COR-L47 (cell line): ENCODE results near the gene GATAD2A.
"Not testable (repeated sequence)": the region's sequence is repeated elsewhere in the genome, so short reads cannot be mapped to it uniquely, and the experiment has no call there.

Experiments
- DNase-seq: peaks from one replicate; lab custom pipeline; 2025; lab: John Stamatoyannopoulos, UW

Gene GATAD2A

GRCh38 chr19:19404879-19405860 is at the start of gene GATAD2A:
TSS of gene GATAD2A (plus strand) at chr19:19405675. CDS start at chr19:19465346, 59,671 bp downstream.
- peak; percentile 73 for DNase-seq

GRCh38 chr19:19356500-19356899 is 49.0 kb upstream of the GATAD2A start:
- no peak for DNase-seq

GRCh38 chr19:19356901-19357566 is 48.4 kb upstream of the GATAD2A start:
- no peak for DNase-seq

- peak; percentile 66 for DNase-seq
These were observed 44.3 kb upstream of the GATAD2A start for GRCh38 chr19:19361075-19361594.

- no peak for DNase-seq
These were observed 43.4 kb upstream of the GATAD2A start for GRCh38 chr19:19362075-19362474.

- DNase-seq: peak; percentile 72
These were observed 38.8 kb upstream of the GATAD2A start for GRCh38 chr19:19366434-19367396.

GRCh38 chr19:19368087-19368486 is 37.4 kb upstream of the GATAD2A start:
- no peak for DNase-seq

- DNase-seq: no peak
These were observed 34.4 kb upstream of the GATAD2A start for GRCh38 chr19:19371059-19371458.

GRCh38 chr19:19372656-19373416 is 32.6 kb upstream of the GATAD2A start:
- DNase-seq: no peak

- DNase-seq: no peak
These were observed 25.9 kb upstream of the GATAD2A start for GRCh38 chr19:19379527-19379926.

GRCh38 chr19:19380316-19380715 is 25.2 kb upstream of the GATAD2A start:
- not testable (repeated sequence) for DNase-seq

- DNase-seq: no peak
These were observed 24.2 kb upstream of the GATAD2A start for GRCh38 chr19:19381007-19381926.

GRCh38 chr19:19382118-19382517 is 23.4 kb upstream of the GATAD2A start:
- DNase-seq: no peak

GRCh38 chr19:19384486-19384885 is 21.0 kb upstream of the GATAD2A start:
- no peak for DNase-seq

- peak; percentile 99 for DNase-seq
These were observed 20.2 kb upstream of the GATAD2A start for GRCh38 chr19:19385131-19385895.

GRCh38 chr19:19385896-19386869 is 19.3 kb upstream of the GATAD2A start:
- no peak for DNase-seq

GRCh38 chr19:19387108-19387507 is 18.4 kb upstream of the GATAD2A start:
- DNase-seq: no peak
